GM19455 (cell line): Measurements from ENCODE around the gene NMNAT3.

Experiments
- ATAC-seq: cut with Tn5 transposase; IDR thresholded peaks from one replicate; pipeline ENCODE4 v1.9.1; 2021; ENCODE audit not compliant: unreplicated experiment

Gene NMNAT3

DNA sequence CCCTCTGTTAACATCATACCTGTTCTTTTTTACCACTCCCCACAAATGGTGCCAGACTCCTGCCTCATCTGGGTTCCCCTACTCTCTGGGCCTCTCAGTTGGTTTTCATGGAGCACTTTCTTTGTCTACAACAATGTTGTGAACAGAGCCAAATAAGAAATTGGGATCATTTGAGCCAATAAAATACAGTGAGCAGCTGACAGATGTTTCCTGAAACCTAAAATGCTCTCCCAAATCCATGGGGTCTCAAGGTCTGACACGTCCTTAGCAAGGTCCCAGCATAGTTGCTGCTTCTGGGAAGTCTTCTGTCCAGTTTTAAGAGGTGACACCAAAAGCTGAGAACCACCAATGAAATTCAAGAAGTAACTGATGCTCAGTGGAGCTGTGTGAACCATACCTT is 1.7 kb downstream of the NMNAT3 start:
- ATAC-seq: no peak

DNA sequence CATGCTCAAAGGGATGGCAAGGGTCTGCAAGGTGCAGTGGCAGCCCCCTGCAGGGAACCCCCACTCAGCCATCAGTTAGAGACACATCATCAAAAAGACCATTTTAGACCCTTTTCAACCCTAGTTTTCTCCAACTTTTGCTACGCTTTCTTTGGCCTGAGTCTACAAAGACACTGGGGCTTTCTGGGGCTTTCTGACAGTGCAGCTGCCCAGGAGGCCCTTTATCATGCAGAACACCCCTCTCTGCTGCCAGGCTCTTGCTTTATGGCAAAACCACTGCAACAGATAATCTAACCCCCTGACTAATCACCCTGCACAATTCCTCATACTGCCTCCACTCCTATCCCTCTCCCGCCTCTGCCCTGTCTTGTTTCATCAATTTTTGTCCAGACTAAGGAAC is 2.4 kb downstream of the NMNAT3 start:
- no peak for ATAC-seq

GRCh38 chr3:139674571-139675260 is 3.1 kb downstream of the NMNAT3 start:
- no peak for ATAC-seq

GRCh38 chr3:139672884-139673283 is 4.9 kb downstream of the NMNAT3 start:
- ATAC-seq: no peak

GRCh38 chr3:139671863-139672646 is 5.7 kb downstream of the NMNAT3 start:
- no peak for ATAC-seq

DNA sequence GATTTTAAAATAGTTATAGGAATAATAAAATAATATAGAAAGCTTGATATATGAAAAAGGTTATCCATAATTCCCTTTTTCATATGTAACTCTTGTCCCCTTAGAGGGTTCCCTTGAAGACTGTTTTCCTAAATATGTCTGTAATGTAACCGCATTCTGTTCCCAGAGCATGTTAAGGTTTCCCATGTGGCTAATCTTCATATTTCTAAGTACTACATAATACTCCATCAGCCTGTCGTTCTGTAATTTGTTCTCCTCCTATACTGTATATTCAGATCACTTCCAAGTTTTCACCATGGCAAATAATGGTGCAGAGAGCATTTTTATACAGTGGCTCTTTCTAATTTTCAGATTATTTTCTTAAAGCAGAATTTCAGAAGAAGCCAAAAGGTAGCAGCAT is 6.7 kb downstream of the NMNAT3 start:
- no peak for ATAC-seq

GRCh38 chr3:139670196-139670595 is 7.6 kb downstream of the NMNAT3 start:
- ATAC-seq: no peak

GRCh38 chr3:139668332-139668731 is 9.4 kb downstream of the NMNAT3 start:
- no peak for ATAC-seq

DNA sequence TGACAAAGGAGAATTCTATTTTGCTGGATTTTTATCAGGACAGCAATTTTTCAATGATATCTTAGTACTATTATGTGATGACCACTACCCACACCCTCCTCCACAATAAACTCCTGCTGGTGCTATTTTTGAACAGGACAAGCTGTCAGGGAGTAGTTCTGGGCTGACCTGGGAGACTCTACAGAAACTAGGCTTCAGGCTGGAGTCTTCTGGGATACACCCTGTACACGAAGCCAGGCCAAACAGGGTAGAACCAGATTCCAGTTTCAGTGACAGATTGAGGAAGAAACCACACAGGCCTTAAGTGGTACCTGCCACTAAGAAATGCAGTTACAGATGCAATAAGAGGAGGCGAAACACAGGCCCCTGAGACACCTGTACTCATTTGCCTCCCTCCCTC is 12.8 kb downstream of the NMNAT3 start:
- no peak for ATAC-seq

DNA sequence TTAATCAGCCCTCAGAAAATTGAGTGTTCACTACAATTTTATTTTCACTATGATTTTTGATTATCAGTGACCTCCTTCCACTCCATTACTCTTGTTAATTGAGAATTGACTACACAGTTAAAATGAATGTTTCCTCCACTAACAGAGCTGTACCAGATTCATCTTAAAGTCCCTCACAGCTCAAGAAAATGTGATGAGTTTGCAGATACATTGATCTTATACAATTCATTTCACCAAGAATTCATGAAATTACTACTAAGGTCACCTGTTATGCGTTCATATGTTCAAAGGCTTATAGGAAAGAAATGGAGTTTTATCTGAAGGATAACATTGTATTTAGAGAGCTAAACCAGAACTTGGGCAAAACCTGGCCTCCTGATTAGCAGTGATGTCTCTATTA is 17.5 kb downstream of the NMNAT3 start:
- no peak for ATAC-seq

GRCh38 chr3:139659511-139659910 is 18.3 kb downstream of the NMNAT3 start:
- no peak for ATAC-seq

DNA sequence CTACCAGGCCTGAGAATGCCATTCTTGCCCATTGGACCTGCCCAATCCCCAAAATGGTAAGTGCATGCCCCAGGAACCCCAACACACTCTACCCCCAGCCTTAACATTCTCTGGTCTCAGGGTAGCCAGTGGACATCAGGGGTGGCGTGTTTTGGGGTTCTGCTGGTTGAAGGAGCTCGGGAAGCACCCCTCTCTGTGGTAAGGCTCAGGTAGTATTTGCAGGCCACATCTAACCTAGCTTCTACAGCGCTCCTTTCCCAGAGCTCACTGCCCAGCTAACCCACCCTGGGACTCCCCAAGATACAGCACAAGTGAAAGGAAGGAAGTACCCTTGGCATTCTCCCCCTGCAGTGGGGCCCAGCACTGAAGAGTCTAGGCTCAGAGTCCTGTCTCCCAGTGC is 19.8 kb downstream of the NMNAT3 start:
- no peak for ATAC-seq

- ATAC-seq: no peak
Measured at GRCh38 chr3:139657434-139657833, 20.3 kb downstream of the NMNAT3 start.

DNA sequence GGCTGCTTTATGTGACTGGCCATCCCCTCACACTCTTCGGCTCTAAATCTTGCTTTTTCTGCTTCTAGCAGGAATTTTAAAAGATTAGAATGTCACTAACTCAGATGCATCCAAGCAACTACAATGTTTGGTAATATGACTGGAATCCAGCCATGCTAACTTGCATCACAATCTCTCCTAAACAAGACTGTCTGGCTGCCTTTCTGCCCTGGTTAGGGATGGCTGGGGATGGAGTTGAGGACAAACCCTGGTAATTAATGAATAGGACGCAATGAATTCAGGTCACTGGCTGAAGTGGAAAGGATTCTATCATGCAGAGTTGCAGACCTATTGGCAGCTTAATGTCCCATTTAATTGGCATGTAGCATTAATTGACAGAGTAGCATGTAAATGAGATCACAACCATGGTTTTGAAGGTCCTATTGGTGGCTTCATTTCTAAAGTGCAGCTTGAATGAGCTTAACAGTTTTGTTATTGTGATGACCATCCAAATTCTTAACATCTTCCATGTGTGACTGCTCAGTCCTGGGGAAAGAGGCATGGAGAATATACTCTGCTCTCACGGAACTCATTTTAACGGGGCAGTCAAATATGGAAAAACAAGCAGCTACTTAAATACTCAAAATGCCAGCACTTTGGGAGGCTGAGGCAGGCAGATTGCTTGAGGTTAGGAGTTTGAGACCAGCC is 21.7 kb downstream of the NMNAT3 start:
- no peak for ATAC-seq

- ATAC-seq: no peak
Measured at GRCh38 chr3:139654637-139655365, 23.0 kb downstream of the NMNAT3 start.

GRCh38 chr3:139653582-139653981 is 24.2 kb downstream of the NMNAT3 start:
- no peak for ATAC-seq

DNA sequence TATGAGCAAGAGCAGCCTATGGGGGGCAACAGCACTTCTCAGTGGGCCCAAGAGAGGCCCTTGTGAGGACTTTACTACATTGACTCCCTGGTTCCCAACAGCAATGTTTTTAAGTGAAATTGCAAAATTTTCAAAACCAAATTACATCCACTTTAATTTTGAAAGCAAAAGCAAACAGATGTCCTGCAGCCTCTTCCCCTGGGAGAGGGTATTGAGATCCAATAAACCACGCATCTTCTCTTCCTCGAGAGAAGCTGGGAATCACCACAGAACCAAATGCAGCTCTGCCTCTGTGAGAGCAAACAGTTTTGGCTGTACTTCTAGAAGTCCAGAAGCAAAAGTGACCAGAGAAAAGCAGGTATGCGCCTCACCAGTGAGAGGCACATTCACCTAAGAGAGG is 25.2 kb downstream of the NMNAT3 start:
- no peak for ATAC-seq

DNA sequence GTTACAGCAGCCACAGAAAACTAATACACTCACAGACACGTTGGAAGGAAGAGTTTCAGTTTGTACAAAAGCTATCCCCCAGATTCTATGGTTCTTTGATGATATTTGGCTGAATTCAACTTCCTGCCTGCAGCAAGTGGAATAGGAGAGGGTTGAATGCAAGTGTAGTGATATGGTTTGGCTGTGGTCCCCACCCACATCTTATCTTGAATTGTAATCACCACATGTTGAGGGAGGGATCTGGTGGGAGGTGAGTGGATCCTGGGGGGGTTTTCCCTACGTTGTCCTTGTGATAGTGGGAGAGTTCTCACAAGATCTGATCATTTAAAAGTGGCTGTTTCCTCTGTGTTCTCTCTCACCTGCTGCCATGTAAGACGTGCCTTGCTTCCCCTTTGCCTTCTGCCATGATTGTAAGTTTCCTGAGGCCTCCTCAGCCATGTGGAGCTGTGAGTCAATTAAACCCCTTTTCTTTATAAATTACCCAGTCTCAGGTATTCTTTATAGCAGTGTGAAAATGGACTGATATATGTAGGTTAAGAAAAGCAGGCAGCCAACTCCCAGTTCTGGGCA is 29.8 kb downstream of the NMNAT3 start:
- no peak for ATAC-seq

GRCh38 chr3:139646512-139646911 is 31.3 kb downstream of the NMNAT3 start:
- ATAC-seq: no peak

DNA sequence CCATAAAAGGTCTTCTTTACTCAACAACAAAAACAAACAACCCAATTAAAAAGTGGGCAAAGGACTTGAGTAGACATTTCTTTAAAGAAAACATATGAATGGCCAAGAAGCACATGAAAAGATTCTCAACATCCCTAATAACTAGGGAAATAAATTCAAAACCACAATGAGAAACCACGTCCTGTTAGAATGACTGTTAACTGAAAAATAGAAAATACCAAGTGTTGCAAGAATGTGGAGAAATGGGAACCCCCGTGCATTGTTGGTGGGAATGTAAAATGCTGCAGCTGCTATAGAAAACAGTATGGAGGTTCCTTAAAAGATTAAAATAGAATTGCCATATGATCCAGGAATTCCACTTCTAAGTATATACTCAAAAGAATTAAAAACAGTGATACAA is 34.8 kb downstream of the NMNAT3 start:
- no peak for ATAC-seq

- ATAC-seq: no peak
Measured at GRCh38 chr3:139640456-139640855, 37.3 kb downstream of the NMNAT3 start.
